Ecto neural progenitor cell (in vitro differentiated cells): ENCODE data around the gene LRRK1.
A peak's percentile ranks its signal among the peaks of the same experiment; 100 is the strongest.

Source experiments
- DNase-seq: peaks from one replicate; pipeline ENCODE4 v3.0.0-alpha.2; 2018; ENCODE audit warnings: low spot score

The LRRK1 gene

DNA sequence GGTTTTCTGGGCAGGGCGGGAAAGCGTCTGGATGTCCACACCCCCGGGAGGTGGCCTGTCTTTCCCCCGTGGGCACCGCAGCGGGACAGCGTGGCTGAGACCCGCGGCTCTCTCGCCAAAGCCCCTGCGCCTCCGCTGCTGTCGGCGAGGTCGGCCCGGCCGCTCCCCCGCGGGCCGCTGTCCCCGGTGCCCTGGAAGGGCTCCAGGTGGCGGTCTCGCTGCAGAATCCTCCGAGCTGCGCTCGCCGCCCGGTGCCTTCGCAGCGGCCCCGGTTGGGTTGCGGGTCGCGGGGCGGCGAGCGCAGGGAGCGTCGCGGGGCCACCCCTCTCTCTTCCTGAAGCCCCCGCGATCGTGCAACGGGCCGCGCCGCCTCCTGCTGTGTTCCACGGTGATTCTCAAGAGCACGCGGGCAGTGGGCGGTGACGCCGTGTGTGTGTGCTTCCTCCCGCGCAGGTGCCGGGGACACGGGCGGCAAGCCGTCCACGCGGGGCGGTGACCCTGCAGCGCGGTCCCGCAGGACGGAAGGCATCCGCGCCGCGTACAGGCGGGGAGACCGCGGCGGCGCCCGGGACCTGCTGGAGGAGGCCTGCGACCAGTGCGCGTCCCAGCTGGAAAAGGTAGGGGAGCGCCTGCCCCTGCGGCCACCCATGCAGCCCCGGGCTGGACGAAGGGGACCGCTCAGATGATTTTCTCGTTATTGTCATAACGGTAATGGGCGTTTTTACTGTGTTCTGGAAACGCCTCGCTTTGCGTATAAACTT is 54.4 kb downstream of the LRRK1 start:
- peak; percentile 70 for DNase-seq

- no peak for DNase-seq
These were observed 55.9 kb downstream of the LRRK1 start for GRCh38 chr15:100975043-100975442.

DNA sequence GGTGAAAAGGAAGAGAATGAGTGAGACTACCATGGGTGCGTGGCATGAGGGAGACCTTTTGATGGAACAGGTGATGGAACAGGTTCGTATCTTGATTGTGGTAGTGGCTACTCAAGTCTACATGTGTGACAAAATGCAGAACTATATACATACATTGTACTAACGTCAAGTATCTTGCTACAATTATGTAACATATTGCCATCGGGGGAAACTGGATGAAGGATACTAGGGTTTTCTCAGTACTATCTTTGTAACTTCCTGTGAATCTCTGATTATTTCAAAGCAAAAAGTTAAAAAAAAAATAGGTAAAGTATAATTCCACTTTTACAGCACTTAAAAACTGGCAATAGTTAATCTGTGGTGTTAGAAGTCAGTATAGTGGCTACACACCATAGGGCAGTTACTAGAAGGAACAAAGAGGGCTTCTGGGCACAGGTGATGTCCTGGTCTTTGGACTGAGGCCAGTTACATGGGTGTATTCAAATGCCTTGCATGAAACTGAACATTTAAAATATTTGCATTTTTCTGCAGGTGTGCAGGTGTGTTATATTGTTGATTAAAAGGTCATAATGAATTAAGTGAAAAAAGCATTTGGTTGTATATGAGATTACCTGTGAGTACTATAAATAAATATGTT is 61.4 kb downstream of the LRRK1 start:
- no peak for DNase-seq

DNA sequence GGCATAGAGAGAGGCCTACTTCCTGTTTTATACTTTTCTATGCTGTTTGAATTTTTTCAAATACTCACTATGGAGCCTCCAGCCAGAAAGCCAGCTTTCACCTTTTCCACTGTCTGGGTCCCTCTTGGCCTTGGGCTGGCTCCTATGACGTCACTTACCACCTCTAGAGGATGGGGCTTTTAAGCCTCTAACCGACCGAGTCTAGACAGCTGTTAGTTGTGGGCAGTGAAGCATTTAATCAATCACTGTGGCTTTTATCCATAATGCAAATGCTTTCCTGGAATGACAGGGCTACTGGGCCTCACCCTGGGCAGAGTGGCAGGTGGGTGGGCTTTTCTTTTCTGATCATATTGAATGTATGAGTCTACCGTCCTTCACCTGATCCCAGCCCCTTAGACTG is 61.9 kb downstream of the LRRK1 start:
- DNase-seq: no peak

DNA sequence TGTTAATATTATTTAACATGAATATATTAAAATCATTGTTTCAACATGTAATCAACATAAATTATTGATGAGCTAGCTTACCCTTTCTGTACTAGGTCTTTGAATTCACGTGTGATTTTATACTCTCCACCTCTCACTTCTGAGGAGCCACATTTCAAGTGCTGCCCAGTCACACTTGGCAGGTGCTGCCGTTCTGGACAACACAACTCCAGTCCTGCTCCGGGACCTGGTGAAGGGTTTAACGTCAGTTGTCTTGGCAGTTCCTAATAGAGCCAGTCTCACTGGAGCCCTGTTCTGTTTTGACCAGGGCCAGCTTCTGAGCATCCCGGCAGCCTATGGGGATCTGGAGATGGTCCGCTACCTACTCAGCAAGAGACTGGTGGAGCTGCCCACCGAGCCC is 64.1 kb downstream of the LRRK1 start:
- no peak for DNase-seq

DNA sequence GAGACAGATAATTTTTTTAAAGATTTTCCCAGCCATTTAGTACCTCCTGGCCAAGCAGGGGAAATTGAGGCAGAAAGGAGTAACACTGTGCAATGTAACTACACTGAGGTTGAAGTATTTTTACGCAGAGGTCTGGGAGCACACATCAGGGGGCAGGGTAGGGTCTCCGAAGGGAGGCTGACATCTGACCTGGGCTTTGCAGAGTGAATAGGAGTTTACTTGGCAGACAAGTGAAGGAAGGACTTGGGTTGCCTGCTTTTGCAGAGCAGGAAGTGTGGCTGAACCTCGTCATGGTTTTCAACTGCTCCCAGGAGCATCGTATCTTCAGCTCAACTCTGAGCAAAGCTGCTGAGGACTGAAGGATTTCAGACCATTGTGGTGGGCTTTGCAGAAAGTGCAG is 66.2 kb downstream of the LRRK1 start:
- DNase-seq: no peak

DNA sequence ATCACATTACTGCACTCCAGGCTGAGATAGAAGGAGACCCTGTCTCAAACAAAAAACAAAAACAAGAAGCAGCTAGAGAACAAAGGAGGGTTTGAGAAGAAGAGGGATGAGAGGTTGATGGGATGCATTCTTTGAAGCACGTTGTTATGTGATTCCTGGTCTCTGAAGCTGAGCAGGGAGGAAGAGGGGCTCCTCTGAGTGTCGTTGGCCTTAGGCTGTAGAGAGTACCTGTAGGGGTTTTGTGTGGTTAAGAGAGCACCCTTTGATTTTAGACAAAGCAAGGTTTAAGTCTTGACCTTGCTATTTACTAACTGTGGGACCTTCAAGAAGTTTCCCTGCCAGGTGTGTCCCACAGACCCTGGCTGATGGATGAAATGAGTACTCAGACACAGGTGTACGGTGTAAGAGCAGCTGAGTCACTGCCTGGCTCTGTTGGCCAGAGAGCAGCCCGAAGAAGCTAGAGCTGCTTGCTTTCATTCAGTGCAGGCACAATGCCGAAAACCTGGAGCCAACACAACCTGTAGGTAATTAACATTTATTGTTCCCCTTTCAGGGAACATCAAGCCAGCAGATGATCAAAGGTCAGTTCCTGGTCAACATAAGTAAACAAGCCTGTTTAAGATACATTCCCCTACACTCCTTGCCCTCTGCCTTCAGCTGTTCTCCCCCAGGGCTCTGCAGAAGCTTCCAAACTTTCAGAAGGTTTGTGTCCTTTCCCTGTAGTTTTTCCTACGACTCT is 67.2 kb downstream of the LRRK1 start:
- DNase-seq: no peak

DNA sequence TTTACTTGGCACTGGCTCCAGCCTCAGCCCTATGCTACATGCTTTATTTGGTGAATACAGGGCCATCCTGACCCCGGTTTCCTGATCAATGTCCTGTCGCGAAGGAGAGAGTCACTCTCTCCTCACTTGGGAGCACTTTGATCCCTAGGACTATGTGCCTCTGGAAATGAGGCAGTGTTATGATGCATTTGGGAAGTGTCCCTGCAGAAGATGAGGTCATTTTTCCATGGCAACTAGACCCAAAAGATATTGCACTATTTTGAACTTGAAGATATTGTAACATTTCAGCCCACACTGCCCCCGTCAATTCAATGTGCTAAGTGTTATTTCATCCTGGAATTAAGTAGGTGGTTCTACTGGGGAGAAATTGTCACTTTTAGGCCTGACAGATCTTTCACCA is 68.0 kb downstream of the LRRK1 start:
- no peak for DNase-seq

- no peak for DNase-seq
These were observed 69.1 kb downstream of the LRRK1 start for GRCh38 chr15:100988297-100988696.

DNA sequence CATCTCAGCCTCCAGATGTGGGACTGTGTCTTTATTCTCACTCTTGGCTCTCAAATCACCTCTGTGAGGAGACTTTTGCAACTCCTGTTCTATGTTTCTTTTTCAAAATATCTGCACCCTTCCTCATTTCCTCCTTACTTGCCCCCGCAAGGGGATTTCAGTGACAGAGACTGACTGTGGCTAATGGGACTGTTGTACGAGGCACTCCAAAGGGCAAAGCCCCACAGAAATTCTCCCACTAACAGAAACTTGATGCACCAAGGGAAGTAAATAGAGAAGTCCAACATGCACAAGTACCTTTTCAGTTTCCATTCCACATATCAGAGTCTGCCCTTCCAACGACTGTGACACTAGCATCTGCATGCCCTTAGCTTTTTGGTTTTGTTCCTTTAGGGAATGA is 69.7 kb downstream of the LRRK1 start:
- DNase-seq: no peak

GRCh38 chr15:100994597-100995446 is 75.7 kb downstream of the LRRK1 start:
- peak; percentile 23 for DNase-seq

- peak; percentile 38 for DNase-seq
These were observed 76.6 kb downstream of the LRRK1 start for GRCh38 chr15:100995471-100996430.

- DNase-seq: no peak
These were observed 78.3 kb downstream of the LRRK1 start for GRCh38 chr15:100997442-100997841.

DNA sequence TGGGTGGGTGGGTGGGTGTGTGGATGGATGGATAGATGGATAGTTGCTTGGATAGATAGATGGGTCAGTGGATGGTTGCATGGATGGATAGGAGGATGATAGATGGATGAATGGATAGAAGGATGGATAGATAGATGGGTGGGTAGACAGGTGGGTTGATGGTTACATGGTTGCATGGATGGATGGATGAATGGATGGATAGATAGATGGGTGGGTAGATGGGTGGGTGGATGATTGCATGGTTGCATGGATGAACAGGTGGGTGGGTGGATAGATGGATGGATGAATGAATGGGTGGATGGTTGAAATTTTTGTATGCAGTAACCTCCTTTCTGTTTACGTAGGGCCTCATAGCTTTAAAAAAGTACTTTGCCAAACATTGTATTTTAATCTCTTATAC is 79.5 kb downstream of the LRRK1 start:
- no peak for DNase-seq

DNA sequence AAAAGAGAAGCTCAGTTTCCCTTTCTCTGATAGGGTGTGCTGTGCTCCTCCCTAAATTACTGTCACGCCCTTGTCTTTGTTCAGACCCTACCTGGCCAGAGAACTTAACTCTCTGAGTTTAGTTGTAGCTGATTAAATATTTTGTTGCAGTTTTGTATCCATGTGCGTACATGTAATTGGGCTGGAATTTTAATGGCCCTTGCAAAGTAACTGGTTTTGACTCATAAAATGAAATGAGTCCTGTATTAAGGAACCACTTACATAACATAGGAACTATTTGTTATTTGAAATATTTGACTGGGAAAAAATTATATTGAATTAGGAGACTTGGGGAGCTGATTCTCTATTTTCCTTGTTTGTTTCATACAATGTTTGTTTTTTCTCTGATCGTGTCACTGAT is 80.2 kb downstream of the LRRK1 start:
- no peak for DNase-seq

GRCh38 chr15:101000271-101000681 is 81.1 kb downstream of the LRRK1 start:
- peak; percentile 31 for DNase-seq

DNA sequence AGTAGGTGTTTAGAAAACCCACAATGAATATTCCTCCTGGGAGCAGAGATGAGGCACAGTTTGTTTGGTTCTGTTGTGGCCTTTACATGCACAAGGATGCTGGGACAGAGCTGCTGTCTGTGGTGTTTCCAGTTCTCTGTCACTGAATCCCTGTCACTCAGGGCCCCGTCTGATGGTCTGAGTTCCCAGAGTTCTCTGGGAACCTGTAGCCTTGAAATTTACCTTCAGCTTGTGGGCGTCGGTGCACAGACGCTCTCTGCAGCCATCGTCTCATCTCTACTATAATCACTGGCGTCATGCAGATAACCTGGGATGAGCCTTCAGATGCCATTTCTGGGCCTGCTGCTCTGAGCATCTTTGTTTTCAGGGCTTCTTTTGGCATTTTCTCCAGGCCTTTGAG is 81.9 kb downstream of the LRRK1 start:
- DNase-seq: peak; percentile 18

DNA sequence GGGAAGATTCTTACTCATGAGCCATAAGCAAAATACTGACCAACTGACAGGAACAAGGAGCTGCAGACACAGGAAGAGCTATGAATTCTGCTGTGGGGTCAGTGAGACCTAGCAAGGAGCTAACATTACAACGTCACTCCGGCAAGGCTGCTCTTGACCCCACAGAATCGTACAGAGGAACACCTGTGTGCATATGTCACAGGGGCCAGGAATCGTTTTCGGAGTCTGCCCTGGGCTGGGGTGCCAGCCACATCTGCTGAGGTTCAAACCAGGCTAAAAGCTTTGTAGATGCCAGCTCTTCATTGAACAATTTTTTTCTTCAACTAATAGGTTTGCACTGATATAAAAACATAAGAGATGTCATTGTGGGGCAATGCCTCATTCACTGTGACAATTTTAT is 82.6 kb downstream of the LRRK1 start:
- peak; percentile 15 for DNase-seq

- peak; percentile 4 for DNase-seq
These were observed 83.9 kb downstream of the LRRK1 start for GRCh38 chr15:101003081-101003480.

GRCh38 chr15:101003706-101004105 is 84.5 kb downstream of the LRRK1 start:
- DNase-seq: peak; percentile 14

DNA sequence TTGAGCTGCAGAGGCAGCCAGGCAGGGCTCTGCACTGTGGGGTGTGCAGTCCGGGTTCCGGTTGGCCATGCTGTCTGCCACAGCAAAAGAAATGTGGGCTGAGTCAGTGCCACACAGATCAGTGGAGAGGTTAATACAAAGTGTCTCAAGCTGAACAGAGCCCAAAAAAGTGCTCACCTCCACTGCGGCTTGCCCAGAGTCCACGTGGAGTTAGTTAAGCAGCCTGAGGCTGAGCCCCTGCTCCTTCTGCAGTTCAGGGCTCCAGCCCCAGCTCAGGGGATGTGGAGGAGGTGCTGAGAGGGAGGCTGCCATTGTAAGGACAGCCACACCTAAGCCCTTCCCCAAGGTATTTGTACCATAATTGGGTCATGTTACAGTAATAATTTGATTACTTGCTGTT is 85.3 kb downstream of the LRRK1 start:
- no peak for DNase-seq
